Cardiac fibroblast (primary cell): Measurements from ENCODE around the gene OGFOD3.

Experiments used
- DNase-seq, 2 donors: peaks; one replicate each; pipeline versions ENCODE4 v3.0.0 to v3.0.0-alpha.2; 2010; ENCODE audit warnings: low read depth in 2 of 2
- H3K4me3 ChIP-seq, 2 donors: replicated peaks in 1 of 2; 1 replicate in 1 of 2; 2 replicates in 1 of 2; pipeline ENCODE4 v1.5.1; 2011; ENCODE audit warnings: low read depth in 2 of 2, low read length in 2 of 2, mild to moderate bottlenecking in 2 of 2, moderate library complexity in 1 of 2
- TF ChIP-seq, protein P1 (sequence below): IDR thresholded peaks from one replicate; pipeline ENCODE4 v1.5.1; 2011; ENCODE audit warnings: low read depth, mild to moderate bottlenecking, low read length, inconsistent platforms

OGFOD3 gene

DNA sequence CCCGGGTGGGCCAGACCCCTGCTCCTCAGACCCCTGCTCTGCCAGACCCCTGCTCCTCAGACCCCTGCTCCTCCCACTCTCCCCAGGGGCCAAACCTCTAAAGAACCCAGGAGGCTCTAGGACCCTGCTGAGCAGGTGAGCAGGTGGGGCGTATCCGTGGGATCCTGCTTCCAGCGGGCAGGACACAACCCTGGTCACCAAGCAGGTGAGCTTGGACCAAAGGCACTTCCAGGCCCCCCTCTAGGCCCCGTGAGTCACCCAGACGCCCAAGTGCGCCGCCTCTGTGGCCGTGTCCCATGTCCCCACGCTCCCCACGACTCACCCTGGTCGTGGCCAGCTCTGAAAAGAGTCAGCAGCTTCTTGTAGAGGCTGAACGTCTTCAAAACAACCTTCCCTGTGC lies 27.2 kb upstream of the OGFOD3 start:
- no peak for DNase-seq
- H3K4me3 ChIP-seq, result no peak overlapping the region
- TF ChIP-seq, protein P1, sequence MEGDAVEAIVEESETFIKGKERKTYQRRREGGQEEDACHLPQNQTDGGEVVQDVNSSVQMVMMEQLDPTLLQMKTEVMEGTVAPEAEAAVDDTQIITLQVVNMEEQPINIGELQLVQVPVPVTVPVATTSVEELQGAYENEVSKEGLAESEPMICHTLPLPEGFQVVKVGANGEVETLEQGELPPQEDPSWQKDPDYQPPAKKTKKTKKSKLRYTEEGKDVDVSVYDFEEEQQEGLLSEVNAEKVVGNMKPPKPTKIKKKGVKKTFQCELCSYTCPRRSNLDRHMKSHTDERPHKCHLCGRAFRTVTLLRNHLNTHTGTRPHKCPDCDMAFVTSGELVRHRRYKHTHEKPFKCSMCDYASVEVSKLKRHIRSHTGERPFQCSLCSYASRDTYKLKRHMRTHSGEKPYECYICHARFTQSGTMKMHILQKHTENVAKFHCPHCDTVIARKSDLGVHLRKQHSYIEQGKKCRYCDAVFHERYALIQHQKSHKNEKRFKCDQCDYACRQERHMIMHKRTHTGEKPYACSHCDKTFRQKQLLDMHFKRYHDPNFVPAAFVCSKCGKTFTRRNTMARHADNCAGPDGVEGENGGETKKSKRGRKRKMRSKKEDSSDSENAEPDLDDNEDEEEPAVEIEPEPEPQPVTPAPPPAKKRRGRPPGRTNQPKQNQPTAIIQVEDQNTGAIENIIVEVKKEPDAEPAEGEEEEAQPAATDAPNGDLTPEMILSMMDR, result no peak

- no peak overlapping the region for H3K4me3 ChIP-seq
- DNase-seq, result peak in 1 of 2 donors; percentile 61
- TF ChIP-seq, protein P1, result no peak
These were observed 26.6 kb upstream of the OGFOD3 start for GRCh38 chr17:82444941-82445521.

DNA sequence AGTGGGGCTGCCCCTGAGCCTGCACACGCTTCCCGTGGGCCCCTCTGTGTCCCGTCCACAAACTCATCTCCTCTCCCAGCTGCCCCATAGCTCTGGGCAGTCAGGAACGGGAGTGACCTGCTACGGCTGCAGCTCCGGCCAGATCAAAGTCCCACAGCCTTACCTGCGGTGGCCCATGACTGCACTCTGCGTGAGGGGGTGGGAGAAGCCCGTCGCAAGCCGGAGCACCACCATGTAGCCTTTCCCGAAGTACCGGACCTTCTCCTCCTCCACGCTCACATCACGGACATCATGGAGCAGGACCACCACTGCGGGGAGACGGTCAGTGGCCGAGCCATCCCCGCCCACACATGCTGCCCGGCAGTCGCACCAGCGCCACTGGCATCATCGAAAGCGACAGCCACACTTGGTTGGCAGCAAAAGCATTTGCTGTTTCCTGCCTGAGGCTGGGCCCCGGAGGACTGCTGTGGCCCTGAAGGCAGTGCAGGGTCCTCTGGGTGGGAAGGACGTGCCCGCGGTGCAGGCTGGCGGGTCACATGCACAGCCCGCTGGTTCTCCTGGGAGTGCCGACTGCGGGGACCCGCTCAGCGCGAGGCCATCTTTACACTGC lies 26.0 kb upstream of the OGFOD3 start:
- no peak overlapping the region for H3K4me3 ChIP-seq
- DNase-seq, result no peak
- TF ChIP-seq, protein P1, result no peak

DNA sequence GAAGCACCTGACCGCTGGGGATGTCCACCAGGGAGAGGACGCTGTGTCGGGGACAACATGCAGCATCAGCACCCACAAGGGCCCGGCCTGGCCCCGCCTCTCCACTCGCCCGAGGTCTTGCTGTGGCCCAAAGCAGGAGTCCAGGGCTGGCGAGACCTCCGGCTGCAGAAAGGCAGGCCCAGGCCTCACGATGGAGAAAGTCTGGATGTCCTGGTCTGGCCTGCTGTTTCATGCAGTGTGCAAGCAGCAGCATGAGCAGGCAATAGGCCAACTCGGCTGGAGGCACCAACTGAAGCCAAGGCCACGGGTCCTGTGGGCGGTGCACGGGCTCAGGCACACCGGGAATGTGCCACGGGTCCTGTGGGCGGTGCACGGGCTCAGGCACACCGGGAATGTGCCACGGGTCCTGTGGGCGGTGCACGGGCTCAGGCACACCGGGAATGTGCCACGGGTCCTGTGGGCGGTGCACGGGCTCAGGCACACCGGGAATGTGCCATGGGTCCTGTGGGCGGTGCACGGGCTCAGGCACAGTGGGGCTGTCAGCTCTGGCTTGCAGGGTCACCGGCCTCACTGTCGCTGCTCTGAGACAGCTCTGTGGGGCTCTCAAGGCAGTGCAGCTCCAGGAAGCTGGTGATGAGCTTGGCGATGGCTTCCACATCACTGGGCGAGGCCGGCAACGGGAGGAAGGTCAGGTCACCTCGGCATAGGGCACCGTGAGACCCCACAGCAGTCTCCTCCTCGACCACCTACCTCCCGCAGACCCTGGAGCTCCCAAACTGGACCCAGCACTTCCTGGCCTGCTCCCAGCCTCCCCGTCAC lies 25.3 kb upstream of the OGFOD3 start:
- H3K4me3 ChIP-seq, result no peak overlapping the region
- no peak for DNase-seq
- TF ChIP-seq, protein P1, result no peak

DNA sequence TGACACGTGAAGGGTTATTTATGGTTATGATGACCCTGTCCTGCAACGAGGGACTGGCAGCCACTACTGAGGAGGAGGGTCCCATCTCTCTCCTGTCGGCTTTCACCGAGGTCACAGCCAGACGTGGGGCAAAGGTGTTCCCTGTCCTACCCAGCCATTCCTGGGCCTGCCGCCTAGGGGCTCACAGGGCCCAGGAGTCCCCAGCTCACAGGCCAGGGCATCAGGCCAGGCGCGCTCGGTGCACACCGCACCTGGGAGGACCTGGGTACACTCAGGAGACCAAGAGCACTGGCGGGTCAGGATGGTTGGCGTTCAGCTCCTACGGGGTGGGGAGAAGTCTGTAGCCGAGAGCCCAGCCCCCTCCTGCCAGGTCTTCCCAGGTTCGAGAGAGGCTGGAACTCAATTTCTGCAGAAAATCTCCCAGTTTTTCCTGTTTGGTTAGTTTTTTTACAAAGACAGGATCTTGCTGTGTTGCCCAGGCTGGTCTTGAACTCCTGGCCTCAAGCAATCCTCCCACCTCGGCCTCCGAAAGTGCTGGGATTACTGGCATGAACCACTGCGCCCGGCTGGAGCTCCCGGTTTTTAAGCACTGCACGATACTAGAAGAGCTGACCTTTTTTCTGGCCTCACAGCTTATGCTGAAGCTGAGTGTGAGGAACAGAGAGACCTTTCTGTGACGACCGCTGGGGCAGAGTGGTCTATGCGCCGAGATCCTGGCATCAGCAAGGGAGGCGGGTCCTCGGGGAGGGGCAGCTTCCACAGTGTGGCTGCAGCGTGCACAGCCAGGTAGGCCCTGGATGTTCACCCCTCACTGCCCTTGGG lies 24.5 kb upstream of the OGFOD3 start:
- no peak for DNase-seq
- H3K4me3 ChIP-seq, result no peak overlapping the region
- TF ChIP-seq, protein P1, result no peak

- H3K4me3 ChIP-seq, result no peak overlapping the region
- TF ChIP-seq, protein P1, result no peak
- no peak for DNase-seq
These were observed 23.5 kb upstream of the OGFOD3 start for GRCh38 chr17:82441691-82442487.
